GM19452 (cell line): Measurements from ENCODE around the gene NR2E1.

Experiments used
- ATAC-seq: cut with Tn5 transposase; IDR thresholded peaks from one replicate; pipeline ENCODE4 v1.9.1; 2021; ENCODE audit not compliant: unreplicated experiment

Gene NR2E1

DNA sequence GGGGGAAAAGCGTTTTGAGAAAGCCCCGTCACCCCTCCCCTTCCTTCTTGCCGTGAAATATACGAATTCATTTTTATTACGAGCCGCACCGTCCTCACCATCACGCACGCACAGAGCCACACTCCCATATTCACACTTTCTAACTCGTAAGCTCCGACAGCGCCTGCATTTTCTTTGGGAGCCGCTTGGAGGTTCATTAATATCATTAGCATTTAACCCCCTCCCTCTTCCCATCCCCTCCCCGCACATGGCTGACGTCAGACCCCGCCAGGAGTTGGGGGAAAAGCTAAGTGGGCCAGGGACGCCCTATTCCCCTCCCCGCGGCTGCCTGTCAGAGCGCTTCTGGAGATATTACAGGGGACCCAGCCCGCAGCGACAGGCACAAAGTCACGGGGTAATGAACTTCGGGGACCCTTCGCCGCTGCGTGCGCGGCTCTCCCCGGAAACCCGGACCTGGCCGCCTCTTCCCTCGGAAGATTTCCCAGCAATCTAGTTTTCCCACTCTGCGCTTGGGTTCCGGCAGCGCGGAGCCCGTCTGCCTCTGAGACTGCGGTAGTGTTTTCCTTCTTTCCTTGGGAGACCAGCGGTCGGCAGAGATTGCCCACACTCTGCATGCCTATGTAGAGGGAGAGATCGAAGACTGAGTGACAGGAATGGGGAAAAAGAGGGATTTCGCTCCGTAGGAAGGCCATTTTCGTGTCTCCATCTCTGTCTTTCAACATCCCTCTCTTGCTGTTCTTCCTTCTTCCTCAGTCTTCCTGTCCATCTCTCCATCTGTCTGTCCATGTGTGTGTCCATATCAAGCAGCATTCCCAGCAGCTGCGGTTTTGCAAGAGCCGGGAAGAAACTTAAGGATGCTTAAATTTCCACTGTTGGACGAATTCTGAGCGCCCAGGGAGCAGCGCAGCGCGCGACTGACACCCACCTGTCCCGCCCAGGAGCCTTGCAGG, at the start of gene NR2E1:
Gene NR2E1 (plus strand): TSS at position 309 of the 950 bp plus-strand sequence. CDS start 744 bp downstream, outside the sequence.
- no peak for ATAC-seq

DNA sequence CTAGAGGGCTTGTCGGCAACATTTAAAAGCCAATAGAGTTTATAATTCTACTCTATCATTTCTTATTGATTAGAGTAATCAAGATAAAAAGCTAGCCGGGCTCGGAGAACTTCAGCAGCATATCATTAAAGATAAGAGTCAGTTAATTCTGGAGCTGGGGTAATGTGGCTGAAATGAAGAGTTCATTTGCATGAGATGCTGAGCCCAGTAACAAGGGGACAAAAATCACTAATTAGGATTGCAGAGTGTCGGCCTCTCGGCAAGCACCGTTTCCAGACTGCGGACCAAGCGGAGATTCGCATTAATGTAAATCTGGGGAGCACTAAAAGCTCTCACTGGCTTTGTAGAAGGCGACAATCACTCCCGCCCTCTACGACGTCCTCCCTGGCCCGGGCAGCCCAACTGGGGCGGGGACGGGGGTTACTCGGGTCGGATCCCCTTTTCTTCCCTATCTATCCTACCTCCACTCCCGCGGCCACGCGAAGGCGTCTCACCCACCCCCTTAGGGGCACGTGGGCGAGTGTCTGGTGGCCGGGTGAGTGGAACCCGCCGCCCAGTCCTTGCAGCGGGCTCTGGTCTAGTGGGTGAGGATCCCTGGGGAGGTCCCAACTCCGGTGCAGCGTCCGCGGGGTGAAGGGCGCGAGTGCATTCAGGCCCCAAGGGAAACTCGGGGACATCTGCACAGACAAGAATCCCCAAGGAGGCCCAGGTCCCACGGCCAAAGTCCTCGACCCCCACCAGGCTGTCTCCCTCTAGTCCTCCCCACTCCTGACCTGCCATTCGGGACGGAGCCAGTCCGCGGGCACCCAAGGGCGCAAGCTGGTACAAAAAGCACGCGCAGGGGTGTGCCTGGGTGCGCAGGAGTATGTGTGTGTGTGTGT, 49.0 kb upstream of the NR2E1 start:
- no peak for ATAC-seq

DNA sequence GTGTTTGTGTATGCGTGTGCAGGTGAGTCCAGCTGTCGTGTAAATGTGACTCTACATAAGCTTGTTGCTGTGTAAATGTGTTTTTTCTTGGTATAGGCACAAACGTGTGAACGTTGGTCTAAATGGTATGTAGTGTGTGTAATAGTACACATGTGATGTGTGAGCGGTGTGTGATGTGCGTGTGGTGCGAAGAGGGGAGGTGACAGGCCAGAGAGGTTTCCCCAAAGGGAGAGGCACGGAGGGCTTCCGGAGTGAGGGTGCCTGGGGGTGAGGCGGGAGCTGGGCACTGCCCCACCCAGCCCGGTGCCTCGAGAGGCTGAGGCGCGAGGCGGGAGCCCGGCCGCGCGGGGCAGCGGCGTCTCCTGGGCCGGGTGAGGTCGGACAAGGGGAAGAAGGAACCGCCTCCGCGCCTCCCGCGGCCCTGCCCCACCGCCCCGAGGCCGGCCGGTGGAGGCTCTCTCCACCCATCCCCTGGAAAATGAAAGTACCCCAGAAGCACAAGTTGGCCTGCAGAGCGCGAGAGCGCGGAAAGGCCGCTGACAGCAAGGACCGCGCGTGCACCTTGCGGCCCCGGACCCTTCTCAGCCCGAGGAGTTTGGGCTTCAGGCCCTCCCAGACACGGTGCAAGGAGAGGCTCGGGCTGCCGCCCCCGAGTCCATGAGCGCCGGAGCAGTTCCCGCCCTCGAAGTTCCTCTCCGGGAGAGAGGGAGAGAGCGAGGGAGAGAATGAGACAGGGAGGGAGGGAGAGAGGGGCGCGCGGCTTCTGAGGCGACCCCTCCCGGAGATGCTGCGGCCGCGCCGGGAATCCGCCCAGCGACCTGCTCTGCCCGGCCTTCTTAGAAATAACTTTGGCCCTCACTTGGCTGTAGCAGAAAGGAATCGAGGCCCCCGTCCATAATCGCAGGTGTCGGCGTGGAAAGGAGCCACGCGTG, 48.1 kb upstream of the NR2E1 start:
- no peak for ATAC-seq

DNA sequence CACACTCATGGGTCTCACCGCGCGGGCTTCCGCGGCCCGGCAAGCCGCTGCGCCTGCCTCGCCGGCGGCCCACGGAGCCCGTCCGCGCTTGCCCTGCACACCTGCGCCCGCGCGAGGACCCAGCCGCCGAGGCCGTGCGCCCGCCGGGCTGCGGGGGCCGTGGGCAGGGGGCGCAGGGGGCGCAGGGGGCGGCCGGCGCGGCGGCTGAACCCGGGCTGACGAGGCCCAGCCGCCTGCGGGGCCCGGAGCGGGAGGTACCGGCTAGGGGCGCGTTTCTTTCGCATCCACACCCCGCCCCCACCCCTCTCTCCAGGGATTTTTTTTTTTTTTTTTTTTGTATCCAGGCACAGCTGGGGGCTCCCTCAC, 47.5 kb upstream of the NR2E1 start:
- no peak for ATAC-seq

DNA sequence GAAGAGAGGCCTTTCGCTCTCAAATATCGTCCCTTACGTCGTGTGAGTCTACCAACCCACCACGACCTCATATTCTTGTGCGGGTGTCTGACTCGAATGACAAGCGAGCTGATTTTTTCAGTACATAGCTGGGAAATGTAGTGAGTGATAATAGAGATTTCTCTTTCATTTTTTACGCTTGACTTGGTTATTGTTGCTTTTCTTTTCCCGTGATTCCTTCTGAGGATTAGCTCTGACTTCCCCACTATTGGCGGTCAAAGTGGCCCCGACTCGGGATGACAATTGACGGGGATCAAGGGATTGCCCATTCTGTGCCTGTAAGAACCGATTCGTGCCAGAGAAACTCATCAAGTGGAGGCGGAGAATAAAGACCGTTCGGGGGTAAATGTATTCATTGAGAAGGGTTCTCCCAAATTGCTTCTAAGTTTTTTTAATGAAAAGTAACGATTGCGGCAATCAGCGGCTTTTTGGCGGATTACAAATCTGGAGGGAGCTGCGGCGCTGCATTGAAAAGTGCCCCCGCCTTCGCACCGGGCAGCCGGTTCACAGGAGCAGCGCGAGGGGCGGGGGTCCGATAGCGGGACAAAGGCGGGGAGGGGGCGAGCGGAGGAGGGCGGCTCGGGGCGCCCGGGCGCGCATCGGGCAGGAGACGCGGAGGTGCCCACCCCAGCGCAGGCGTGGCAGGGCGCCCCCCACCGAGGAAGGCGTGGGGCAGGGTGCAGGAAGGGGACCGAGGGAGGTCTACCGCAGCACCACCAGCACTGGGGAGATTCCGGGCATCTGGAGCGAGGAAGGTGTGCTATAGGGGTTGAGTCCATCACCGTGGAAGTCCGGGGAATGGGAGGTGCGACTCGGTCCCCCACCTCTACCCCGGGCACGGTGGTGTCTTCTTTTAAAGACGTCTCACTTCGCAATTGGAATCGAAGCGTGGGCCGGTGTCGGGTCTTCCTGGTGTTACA, 46.7 kb upstream of the NR2E1 start:
- no peak for ATAC-seq

DNA sequence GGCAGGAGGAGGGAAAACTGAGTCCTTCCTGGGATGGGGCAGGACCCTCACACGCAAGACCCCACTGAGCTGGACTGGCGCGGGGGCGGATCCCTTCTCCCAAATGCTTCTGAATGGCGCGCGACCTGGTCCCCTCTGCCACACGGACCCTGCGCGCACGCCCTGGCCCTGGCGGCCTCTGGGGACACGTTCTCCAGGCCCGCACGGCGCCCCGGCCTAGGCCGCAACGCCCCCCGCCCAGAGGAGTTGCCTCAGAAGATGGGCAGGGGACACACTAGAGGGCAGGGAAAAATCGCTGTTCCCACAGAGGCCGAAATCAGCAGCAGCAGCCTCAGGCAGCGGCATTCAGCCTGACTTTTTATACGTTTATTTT, 46.1 kb upstream of the NR2E1 start:
- no peak for ATAC-seq

DNA sequence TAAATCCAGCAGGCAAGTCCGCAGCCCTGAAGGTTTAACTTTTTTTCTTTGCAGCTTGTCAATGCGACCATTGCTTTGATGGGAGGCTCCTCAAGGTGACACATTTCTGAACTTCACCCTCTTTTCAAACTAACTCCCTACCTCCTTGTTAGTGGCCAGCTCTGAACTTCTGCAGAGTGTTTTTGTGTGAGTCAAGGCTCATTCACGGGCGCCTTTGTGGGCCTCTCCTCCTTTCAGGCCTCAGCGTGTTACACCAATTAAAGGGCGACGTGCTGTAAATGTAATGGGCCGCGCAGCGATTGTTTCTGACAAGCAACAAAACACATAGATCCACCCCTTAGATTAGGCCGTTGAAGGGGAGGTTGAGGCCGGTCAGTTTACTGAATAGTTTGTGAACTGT, 45.5 kb upstream of the NR2E1 start:
- ATAC-seq, result no peak

DNA sequence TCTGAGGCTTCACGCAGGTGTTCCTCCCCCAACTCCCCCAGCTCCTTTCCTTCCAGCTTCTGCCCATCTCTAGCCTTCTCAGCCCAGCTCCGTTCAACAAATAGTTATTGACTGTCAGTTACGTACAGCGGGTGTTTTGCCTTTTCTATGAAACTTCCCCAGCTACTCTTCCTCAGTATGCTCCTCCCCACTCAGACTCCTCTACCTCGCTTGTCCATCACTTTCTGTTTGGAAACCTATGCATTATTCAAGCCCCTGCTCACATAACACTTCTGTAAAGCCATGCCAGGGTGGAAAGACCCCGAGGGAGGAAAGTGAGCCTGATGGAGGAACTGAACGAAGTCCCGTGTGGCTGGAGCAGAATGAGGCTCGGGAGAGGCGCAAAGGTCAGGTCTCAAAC, 44.2 kb upstream of the NR2E1 start:
- no peak for ATAC-seq

DNA sequence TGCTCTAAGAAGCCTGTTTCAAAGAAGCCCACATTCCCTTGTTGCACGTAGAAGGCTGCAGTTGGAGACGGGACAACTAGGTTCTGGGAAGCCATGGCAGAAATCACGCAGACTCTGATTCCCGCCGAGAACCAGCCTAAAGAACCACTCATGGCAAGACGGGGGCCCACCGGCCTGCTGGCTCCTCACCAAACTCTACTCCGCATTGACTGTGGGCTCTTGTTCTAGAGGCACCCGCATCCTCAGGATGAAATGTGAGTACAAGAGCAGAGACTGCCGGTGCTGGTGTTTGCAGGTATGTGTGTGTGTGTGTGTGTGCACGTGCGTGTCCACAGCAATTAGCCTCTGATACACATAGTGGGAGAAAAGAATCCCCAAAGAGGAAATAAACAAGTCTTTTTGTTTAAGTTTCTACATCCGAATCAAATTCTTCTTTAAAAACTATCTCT, 42.3 kb upstream of the NR2E1 start:
- ATAC-seq, result no peak

DNA sequence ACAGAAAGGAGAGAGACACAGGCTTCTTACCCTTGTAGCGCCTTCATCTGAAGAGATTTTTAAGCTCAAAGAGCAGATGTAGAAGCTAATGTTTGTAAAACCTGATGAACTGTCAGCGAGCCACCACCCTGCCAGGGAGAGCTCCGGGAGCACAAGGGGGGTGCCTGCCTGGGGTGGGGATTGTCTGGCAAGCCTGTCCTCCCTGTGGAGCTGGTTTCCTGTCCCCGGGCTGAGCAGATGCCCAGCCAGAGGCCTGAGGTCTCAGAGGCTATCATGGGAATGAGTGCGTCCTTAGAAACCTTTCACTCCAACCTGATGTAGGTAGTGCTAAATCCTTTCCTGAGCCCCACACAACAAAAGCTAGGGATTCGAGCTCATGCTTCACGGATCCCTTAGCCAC, 41.9 kb upstream of the NR2E1 start:
- ATAC-seq, result no peak

DNA sequence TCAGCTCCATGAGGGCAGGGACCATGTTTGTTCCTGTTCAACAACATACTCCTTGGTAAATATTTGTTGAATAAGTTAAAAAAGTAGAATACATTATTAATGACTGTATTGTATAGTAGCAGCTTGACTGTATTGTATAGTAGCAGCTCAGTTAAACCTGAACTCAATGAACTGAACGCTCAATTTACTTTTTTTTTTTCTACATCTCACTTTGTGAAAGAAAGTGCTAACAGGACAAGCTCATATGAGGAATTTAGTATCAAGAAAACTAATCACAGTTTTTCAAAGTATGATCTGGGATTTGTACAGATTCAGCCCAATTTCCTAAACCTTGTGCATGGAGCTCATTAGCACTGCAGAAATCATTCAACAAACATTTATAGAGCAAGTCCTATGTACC, 38.8 kb upstream of the NR2E1 start:
- no peak for ATAC-seq

DNA sequence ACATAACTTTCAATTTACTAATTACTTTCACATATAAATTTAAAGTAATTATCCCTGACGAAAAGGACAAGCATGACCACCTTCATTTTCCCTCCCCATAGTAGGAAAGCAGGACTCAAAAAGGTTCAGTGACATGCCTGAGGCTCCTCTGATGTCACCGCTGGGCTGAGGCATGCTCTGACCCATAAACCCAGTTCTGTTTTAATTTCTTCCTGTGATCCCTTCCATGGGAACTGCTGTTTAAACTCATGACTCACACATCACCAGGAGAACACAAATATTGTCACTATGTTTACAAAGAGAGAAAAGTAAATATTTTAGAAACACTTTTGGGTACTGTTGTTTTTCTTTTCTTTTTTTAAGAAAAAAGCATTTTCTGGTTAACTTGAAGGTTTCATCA, 38.0 kb upstream of the NR2E1 start:
- no peak for ATAC-seq

DNA sequence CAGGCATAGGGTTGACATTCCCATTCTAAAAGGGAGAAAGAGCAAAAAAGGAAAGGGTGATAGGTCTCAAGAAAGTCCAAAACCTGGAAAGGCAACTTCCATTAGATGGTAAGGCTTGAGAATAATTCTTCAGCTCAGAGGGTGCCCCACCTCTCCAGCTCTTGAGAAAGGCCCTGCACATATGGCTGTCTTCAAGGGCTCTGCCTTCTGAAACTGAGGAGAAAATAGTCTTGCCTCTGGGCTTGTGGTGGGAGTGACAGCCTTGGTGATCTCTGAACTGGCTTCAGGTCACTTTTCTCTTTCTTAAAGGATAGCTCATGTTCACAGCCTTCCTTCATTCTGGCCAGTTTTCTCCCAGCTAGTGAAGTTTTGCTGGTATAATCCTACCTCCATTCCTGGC, 35.6 kb upstream of the NR2E1 start:
- ATAC-seq, result no peak

DNA sequence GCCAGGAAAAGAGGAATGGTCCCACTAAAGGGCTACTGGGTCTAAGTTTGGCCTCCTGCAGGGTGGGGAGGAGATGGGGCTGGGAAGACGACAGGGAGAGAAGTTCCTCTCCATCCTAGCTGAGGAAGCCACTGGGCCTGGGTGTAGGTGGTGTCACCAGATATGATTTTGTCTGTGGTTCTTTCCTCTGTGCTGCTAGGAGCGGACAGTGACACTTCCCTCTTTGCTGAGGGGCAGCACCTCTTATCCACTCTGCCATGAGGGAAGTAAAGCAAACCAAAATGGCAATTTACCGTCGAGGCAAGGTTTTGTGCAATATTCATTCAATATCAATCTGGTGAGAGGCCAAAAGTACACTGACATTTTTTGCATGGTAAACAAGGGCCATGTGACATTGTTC, 33.0 kb upstream of the NR2E1 start:
- ATAC-seq, result no peak

DNA sequence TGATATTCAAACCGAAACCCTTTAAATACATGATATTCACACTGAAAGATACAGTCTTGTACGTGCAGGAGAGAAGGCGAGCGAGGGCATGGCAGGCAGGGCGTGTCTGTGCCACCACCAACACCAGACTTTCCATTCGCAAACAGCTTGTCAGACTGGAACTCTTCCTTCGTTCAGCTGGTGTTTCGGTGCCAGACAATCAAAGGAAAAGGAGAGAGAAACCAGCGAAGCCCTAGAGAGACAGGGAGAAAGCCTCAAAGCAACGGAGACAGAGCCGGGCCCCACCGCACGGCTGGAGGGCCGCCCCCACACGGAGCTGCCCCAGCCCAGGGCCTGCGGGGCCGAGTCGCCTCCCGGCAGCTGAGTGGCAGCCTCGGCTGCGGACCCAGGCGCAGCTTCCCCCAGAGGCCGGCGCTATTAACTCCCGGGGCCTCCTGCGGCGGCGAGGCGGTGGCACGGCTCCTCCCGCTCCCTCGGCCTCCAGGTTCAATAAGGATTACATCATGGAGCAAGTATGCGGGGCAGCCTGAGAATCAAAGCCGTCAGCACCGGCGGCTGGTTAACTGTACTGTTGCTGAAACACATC, 32.1 kb upstream of the NR2E1 start:
- no peak for ATAC-seq

DNA sequence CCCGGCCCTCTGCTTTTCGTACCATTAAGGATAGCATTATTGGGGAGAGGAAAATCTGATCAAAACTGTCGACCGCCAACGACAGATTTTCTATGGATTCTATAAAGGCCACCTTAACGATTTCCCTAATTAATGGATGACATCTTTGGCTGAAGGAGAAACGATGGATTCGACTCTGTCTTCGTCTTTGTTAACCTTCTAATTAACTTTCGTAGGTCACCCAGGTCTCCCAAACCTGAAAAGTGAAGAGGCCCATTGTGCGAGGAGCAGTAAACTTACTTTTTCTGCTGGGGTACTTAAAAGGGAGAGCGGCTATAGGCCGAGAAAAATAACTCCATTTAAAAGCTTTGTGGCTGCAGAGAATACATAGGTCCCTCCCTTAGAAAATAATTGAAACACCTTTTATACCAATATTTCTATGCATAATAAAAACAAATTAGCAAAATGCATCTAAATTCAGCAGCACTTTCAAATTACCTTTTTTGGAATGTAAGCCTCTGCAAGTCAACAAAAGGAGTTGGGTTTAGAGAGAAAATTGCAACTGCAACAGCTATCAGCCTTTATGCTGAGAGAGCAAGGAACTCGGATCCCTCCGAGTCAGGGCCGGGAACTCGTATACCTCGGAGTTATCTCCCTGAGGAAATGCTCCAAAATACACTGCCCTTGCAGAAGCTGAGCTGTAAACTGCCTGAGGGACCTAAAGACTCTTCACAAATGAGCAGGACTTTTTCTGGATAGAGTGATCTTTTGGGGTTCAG, 31.4 kb upstream of the NR2E1 start:
- ATAC-seq, result no peak

DNA sequence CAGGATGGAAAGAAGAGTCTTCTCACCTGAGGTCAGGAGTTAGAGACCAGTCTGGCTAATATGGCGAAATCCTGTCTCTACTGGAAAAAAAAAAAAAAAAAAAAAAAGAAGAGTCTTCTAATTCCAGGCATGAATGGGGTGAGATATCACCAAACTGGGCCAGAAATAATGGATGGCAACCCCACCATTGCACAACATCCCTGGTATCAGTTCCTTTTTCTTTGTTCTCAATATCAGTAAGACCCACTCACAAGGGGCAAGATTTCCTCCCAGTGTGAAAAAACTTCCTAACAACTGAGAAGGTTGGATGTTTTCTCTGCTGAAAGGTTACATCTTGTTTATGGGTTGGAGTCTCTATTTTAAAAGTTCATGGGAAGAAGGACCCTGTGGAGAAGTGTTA, 23.6 kb upstream of the NR2E1 start:
- no peak for ATAC-seq

DNA sequence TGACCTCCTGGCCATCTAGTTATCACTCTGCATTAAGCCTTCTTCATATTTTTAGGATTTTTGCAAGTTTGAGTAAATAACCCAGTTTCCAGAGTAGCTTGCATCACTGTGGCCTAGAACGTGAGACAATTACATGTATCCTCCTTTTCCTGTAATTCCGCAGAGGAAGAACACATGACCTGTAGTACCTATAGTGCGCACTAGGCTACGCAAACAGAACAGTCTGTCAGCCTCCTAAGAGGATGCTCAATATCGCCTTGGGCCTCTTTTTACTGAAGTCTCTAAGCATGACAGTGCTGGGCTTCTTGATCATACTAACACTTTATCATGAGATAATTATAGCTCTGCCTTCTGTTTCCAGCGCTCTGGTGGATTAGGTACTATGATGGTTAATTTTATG, 20.2 kb upstream of the NR2E1 start:
- no peak for ATAC-seq

DNA sequence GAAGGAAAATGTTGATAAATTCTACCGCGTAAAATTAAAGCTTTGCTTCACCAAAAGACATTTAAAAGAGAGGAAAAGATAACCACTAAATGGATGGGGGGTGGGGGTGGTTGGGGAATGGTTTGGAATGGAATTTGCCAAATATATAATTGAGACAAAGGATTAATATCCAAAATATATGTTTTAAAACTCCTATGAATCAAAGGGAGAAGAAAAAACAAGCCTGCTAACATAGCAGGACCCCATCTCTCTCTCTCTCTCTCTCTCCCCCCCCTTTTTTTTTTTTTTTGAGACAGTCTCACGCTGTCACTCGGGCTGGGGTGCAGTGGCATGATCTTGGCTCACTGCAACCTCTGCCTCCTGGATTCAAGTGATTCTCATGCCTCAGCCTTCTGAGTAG, 13.4 kb upstream of the NR2E1 start:
- ATAC-seq, result no peak
